Measurements from ENCODE around the gene MYO18B.

DNA sequence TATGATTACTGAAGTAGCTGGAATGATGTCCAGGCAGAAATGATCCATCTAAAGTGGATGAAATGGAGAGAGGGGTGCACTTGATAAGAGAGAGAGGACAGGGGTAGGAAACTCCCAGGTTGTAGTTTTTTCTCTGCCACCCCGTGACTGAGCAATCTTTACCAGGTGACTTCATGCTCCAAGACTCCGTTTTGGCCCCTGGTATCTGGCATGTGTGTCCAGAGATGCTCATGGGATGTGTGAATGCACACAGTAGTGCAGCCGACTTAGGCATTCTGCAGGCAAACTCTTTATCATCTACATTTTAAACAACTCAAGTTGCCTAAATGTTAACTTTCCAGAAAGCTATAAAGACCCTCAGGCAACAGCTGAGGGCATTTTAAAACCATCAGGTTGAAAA is 238.0 kb downstream of the MYO18B start:
- TF ChIP-seq, protein P1, sequence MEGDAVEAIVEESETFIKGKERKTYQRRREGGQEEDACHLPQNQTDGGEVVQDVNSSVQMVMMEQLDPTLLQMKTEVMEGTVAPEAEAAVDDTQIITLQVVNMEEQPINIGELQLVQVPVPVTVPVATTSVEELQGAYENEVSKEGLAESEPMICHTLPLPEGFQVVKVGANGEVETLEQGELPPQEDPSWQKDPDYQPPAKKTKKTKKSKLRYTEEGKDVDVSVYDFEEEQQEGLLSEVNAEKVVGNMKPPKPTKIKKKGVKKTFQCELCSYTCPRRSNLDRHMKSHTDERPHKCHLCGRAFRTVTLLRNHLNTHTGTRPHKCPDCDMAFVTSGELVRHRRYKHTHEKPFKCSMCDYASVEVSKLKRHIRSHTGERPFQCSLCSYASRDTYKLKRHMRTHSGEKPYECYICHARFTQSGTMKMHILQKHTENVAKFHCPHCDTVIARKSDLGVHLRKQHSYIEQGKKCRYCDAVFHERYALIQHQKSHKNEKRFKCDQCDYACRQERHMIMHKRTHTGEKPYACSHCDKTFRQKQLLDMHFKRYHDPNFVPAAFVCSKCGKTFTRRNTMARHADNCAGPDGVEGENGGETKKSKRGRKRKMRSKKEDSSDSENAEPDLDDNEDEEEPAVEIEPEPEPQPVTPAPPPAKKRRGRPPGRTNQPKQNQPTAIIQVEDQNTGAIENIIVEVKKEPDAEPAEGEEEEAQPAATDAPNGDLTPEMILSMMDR (IDR thresholded peaks at IDR 0.05) = no peak
- TF ChIP-seq POLR2AphosphoS5 (IDR thresholded peaks at IDR 0.05; ENCODE audit: insufficient read depth in 1 of 2, low read depth in 1 of 2) = no peak

All from vagina (tissue), 2 donors.